RWPE1 (cell line): ENCODE measurements around the gene XPNPEP3.

Experiments used
- CTCF ChIA-PET: fragments of 350-600 bp; sonication (Branson Sonifier 250); formaldehyde crosslinking; extraction: SDS; loops from one replicate; lab custom pipeline; 2021; lab: Yijun Ruan, JAX
- POLR2A ChIA-PET: fragments of 400-600 bp; formaldehyde crosslinking; extraction: SDS; loops from one replicate; lab custom pipeline; 2020; ENCODE audit warnings: antibody characterized with exemption; ENCODE audit not compliant: low non-redundant PET; lab: Yijun Ruan, JAX
- DNase-seq: peaks from one replicate; pipeline ENCODE4 v3.0.0; 2012; ENCODE audit warnings: low spot score
- H3K27ac ChIP-seq: fragments of 450-650 bp; 2 replicates; pipeline ENCODE4 v1.5.1; 2017
- TF ChIP-seq, protein P1 (sequence below): fragments of 450-650 bp; conservative IDR thresholded peaks from 2 replicates; pipeline ENCODE4 v1.5.1; 2017; ENCODE audit warnings: low read depth, mild to moderate bottlenecking

Gene XPNPEP3

DNA sequence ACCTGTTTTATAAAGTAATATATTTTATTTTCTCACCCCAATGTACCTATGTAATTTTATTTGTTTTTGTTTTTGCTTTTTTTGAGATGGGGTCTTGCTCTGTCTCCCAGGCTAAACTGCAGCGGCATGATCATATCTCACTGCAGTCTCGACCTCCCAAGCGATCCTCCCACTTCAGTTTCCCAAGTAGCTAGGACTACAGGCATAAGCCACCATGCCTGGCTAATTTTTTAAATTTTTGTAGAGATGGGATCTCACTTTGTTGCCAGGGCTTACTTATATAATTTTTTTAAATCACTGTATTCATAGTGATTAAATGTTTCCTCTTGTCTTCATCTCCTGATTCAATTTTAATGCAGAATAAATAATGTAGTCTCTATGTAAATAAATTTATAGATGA lies 18.2 kb downstream of the XPNPEP3 start:
- ChIA-PET POLR2A (no interaction called here), CTCF (no interaction called here)
- no peak overlapping the region for H3K27ac ChIP-seq
- no peak for DNase-seq
- TF ChIP-seq, protein P1, sequence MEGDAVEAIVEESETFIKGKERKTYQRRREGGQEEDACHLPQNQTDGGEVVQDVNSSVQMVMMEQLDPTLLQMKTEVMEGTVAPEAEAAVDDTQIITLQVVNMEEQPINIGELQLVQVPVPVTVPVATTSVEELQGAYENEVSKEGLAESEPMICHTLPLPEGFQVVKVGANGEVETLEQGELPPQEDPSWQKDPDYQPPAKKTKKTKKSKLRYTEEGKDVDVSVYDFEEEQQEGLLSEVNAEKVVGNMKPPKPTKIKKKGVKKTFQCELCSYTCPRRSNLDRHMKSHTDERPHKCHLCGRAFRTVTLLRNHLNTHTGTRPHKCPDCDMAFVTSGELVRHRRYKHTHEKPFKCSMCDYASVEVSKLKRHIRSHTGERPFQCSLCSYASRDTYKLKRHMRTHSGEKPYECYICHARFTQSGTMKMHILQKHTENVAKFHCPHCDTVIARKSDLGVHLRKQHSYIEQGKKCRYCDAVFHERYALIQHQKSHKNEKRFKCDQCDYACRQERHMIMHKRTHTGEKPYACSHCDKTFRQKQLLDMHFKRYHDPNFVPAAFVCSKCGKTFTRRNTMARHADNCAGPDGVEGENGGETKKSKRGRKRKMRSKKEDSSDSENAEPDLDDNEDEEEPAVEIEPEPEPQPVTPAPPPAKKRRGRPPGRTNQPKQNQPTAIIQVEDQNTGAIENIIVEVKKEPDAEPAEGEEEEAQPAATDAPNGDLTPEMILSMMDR = no peak

DNA sequence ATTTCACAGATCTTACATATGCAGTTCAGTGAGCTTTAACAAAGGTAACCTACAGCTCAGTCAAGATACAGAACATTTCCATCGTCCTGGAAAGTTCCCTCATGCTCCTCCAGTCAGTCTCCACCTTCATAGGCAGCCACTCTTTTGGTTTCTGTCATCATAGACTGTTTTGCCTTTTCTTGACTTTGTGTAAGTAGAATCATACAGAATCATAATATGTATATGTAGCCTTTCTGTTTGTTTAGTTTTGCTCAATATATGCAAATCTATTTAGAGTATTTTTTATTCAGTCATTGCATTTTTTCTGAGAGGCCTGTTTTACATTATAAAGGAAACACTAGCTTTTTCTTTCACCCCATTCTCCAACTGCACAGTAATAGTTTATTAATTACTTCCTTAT lies 20.0 kb downstream of the XPNPEP3 start:
- POLR2A ChIA-PET = no interaction called here
- no peak for DNase-seq
- CTCF ChIA-PET = interaction anchor here (0.6 kb wide), 1 partner anchor 59 kb away, joined by 3 read pairs; no protein-coding TSS in a partner anchor
- H3K27ac ChIP-seq = no peak overlapping the region
- TF ChIP-seq, protein P1 = no peak

DNA sequence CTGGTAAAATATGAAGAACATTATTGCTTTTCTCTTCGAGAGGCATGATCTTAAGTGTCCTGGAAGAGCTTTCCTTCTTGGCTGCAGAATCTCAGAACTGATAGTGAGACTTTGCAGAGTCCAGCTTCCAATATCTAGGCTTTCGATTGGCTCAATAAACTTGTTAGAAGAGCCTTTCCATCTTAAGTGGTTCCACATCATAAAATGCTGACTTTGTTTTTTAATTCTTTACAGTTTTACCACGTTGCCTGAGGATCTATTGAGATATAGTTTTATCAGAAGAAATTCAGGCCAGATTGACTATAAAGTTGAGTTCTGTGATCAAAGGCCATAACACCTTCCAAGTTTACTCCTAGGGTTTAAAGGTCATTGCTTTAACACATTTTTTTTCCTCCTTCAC lies 20.5 kb downstream of the XPNPEP3 start:
- no peak overlapping the region for H3K27ac ChIP-seq
- no peak for DNase-seq
- TF ChIP-seq, protein P1 = no peak
- ChIA-PET POLR2A (no interaction called here), CTCF (interaction anchor here (0.6 to 0.7 kb wide), 2 partner anchors 59 to 161 kb away, joined by 3 read pairs; no protein-coding TSS in a partner anchor)

DNA sequence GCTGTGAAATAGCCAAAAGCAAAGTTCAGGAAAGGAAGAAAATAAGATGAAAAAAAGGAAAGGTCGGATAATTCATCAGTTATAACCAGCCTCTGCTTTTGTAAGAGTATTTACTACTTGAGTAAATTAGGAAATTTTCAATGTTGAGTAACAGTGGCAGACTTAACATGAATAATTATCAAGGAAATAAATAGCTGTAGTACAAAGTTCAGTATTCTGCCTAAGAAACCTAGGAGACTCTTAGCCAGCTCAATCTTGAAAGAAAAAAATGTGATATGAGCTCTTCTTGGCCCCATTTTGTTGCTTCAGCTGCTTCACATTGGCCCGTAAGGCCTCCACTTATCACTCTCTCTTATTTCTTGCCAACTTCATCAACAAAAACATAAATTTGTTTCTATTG lies 22.0 kb downstream of the XPNPEP3 start:
- TF ChIP-seq, protein P1 = no peak
- ChIA-PET POLR2A (no interaction called here), CTCF (no interaction called here)
- no peak for DNase-seq
- no peak overlapping the region for H3K27ac ChIP-seq

DNA sequence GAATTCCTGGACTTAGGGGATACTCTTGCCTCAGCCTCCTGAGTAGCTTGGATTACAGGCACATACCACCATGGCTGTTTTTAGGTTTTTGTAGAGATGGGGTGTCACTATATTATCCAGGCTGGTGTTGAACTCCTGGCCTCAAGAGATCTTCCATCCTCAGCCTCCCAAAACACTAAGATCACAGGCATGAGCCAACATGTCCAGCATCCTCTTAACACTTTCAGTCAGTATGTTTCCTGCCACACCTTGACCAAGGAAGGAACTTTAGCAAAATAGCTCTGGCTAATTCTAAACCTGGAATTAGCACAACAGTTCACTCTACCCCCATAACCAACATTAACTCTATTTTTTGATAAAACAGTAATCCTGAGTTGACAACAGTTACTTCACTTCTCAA lies 32.2 kb downstream of the XPNPEP3 start:
- no peak overlapping the region for H3K27ac ChIP-seq
- no peak for DNase-seq
- TF ChIP-seq, protein P1 = no peak
- ChIA-PET POLR2A (no interaction called here), CTCF (interaction anchor here (1.1 kb wide), 1 partner anchor 11 kb away, joined by 4 read pairs; no protein-coding TSS in a partner anchor)

DNA sequence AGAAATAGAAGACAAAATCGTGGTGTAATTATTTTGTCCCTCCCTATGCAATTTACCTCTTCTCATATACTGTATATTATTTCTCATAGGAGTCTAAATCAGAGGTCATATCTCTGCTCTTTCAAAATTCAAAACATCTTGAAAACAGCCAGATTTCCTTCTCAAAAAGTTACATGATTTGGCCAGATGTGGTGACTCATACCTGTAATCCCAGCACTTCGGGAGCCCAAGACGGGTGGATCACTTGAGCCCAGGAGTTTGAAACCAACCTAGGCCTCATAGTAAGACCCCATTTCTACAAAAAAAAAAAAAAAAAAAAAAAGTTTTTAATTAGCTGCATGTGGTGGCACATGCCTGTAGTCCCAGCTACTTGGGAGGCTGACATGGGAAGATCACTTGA lies 33.9 kb downstream of the XPNPEP3 start:
- TF ChIP-seq, protein P1 = no peak
- CTCF ChIA-PET = no interaction called here

More for the DNA sequence above, 33.9 kb downstream of the XPNPEP3 start:
- POLR2A ChIA-PET = no interaction called here
- DNase-seq = no peak
- peak overlapping the region; percentile 44; the same call in 1 of the 2 replicates for H3K27ac ChIP-seq
